Panc1 (cell line): ENCODE results near the gene ZDHHC14. TPM values are rescaled to one million over a fixed set of nuclear protein-coding genes. Genes with fewer than 3 reads are reported as not detected.

Experiments used
- ATAC-seq: fragments of 200-7000 bp; cut with Tn5 transposase; 2 replicates; pipeline ENCODE4 v1.9.1; 2020; ENCODE audit warnings: mild to moderate bottlenecking, moderate library complexity
- BruUV-seq: library from RNA; stranded (reverse); fragments of 400-500 nt; replicated peaks from 2 replicates; lab custom pipeline; 2021; lab: Mats Ljungman, UMichigan
- CTCF ChIA-PET: fragments of 300-600 bp; sonication (Branson Sonifier 250); formaldehyde crosslinking; loops from one replicate; lab custom pipeline; 2022; ENCODE audit warnings: antibody characterized with exemption; lab: Charles Lee
- POLR2A ChIA-PET: fragments of 300-600 bp; sonication (Branson Sonifier 250); formaldehyde crosslinking; loops from one replicate; lab custom pipeline; 2022; ENCODE audit warnings: antibody characterized with exemption; lab: Charles Lee
- DNase-seq: peaks from one replicate; pipeline ENCODE4 v3.0.0-alpha.2; 2010; ENCODE audit warnings: low read depth, low spot score
- H3K27ac ChIP-seq: 2 replicates; pipeline ENCODE4 v1.5.1; 2011; ENCODE audit warnings: mild to moderate bottlenecking, low read length, inconsistent platforms
- H3K27me3 ChIP-seq: fragments of 200-500 bp; sonication (Bioruptor generic); 2 replicates; pipeline ENCODE4 v1.6.0; 2014; ENCODE audit warnings: low read length, inconsistent platforms; ENCODE audit not compliant: control insufficient read depth, insufficient read depth
- H3K36me3 ChIP-seq: fragments of 200-500 bp; sonication (Bioruptor generic); 2 replicates; pipeline ENCODE4 v1.5.1; 2014; ENCODE audit warnings: inconsistent platforms, mild to moderate bottlenecking, low read length, moderate library complexity; ENCODE audit not compliant: control insufficient read depth, insufficient read depth
- H3K4me1 ChIP-seq: 2 replicates; pipeline ENCODE4 v1.5.1; 2011; ENCODE audit warnings: inconsistent platforms, mild to moderate bottlenecking, low read length, moderate library complexity; ENCODE audit not compliant: control insufficient read depth, insufficient read depth
- H3K4me3 ChIP-seq, 2 experiments: 2 replicates each; pipeline ENCODE4 v1.5.1; 2011 to 2012; ENCODE audit warnings: low read depth in 2 of 2, low read length in 2 of 2, mild to moderate bottlenecking in 2 of 2, inconsistent platforms in 1 of 2, moderate library complexity in 1 of 2
- H3K9me3 ChIP-seq: fragments of 200-500 bp; sonication (Bioruptor generic); 2 replicates; pipeline ENCODE4 v1.5.1; 2014; ENCODE audit warnings: low read depth, mild to moderate bottlenecking, inconsistent platforms, low read length, moderate library complexity; ENCODE audit not compliant: control insufficient read depth, insufficient read depth
- POLR2AphosphoS5 ChIP-seq: IDR thresholded peaks from 2 replicates; pipeline ENCODE4 v1.6.1; 2012; ENCODE audit warnings: mild to moderate bottlenecking, low read depth, low read length, moderate library complexity
- SIN3A ChIP-seq: IDR thresholded peaks from 2 replicates; pipeline ENCODE4 v1.6.1; 2012; ENCODE audit warnings: low read depth, mild to moderate bottlenecking, low read length, moderate library complexity, borderline replicate concordance; ENCODE audit not compliant: insufficient read depth
- TCF7L2 ChIP-seq: IDR thresholded peaks from 2 replicates; pipeline ENCODE4 v1.6.1; 2011; ENCODE audit warnings: mild to moderate bottlenecking, low read depth, low read length, inconsistent platforms
- in situ Hi-C: cut with HindIII; loops from 2 replicates; pipeline ENCODE4 v1.10.0; 2016; ENCODE audit warnings: low sequenced_read_pairs, low pct_unique_long_range_greater_than_20kb
- intact Hi-C: fragments of 100-400 bp; cut with micrococcal nuclease; formaldehyde crosslinking; loops from one replicate; pipeline ENCODE4 v1.10.0; 2022; ENCODE audit not compliant: unreplicated experiment
- total RNA-seq: library from RNA; stranded (reverse); gene quantifications from one replicate; pipeline ENCODE4 v1.2.1, GENCODE V29; 2021; ENCODE audit not compliant: unreplicated experiment
- TF ChIP-seq, protein P1 (sequence below): fragments of 450-650 bp; IDR thresholded peaks from 2 replicates; pipeline ENCODE4 v1.5.1; 2017; ENCODE audit warnings: mild to moderate bottlenecking
- TF ChIP-seq, protein P2 (sequence below), 2 experiments: IDR thresholded peaks; 2 replicates each; pipeline ENCODE4 v1.6.1; 2011 to 2012; ENCODE audit warnings: low read depth in 2 of 2, control low read depth in 1 of 2, low read length in 1 of 2, mild to moderate bottlenecking in 1 of 2, moderate library complexity in 1 of 2; ENCODE audit not compliant: insufficient read depth in 1 of 2

ZDHHC14 gene
- total RNA-seq, 1 experiment from 2014 or later = 19.9 TPM

- Histone ChIP-seq H3K4me3 (no peak overlapping the region), H3K4me1 (no peaks in the 10 kb centered on the region), H3K36me3 (no peaks in the 10 kb centered on the region), H3K9me3 (peaks cover 6% of the 10 kb centered on the region; the same call in 1 of the 2 replicates), H3K27me3 (no peaks in the 10 kb centered on the region), H3K27ac (no peak overlapping the region)
- TF ChIP-seq, protein P1, sequence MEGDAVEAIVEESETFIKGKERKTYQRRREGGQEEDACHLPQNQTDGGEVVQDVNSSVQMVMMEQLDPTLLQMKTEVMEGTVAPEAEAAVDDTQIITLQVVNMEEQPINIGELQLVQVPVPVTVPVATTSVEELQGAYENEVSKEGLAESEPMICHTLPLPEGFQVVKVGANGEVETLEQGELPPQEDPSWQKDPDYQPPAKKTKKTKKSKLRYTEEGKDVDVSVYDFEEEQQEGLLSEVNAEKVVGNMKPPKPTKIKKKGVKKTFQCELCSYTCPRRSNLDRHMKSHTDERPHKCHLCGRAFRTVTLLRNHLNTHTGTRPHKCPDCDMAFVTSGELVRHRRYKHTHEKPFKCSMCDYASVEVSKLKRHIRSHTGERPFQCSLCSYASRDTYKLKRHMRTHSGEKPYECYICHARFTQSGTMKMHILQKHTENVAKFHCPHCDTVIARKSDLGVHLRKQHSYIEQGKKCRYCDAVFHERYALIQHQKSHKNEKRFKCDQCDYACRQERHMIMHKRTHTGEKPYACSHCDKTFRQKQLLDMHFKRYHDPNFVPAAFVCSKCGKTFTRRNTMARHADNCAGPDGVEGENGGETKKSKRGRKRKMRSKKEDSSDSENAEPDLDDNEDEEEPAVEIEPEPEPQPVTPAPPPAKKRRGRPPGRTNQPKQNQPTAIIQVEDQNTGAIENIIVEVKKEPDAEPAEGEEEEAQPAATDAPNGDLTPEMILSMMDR = no peak
- TF ChIP-seq, protein P2, sequence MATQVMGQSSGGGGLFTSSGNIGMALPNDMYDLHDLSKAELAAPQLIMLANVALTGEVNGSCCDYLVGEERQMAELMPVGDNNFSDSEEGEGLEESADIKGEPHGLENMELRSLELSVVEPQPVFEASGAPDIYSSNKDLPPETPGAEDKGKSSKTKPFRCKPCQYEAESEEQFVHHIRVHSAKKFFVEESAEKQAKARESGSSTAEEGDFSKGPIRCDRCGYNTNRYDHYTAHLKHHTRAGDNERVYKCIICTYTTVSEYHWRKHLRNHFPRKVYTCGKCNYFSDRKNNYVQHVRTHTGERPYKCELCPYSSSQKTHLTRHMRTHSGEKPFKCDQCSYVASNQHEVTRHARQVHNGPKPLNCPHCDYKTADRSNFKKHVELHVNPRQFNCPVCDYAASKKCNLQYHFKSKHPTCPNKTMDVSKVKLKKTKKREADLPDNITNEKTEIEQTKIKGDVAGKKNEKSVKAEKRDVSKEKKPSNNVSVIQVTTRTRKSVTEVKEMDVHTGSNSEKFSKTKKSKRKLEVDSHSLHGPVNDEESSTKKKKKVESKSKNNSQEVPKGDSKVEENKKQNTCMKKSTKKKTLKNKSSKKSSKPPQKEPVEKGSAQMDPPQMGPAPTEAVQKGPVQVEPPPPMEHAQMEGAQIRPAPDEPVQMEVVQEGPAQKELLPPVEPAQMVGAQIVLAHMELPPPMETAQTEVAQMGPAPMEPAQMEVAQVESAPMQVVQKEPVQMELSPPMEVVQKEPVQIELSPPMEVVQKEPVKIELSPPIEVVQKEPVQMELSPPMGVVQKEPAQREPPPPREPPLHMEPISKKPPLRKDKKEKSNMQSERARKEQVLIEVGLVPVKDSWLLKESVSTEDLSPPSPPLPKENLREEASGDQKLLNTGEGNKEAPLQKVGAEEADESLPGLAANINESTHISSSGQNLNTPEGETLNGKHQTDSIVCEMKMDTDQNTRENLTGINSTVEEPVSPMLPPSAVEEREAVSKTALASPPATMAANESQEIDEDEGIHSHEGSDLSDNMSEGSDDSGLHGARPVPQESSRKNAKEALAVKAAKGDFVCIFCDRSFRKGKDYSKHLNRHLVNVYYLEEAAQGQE (IDR thresholded peaks at IDR 0.05; ENCODE audit: insufficient read depth in 1 of 2, low read depth in 2 of 2, low read length in 1 of 2) = no peak
- intact Hi-C loops = no loop called here
- no peak for ATAC-seq
- POLR2A ChIA-PET = no interaction called here
- BruUV-seq = no TSS peak
- in situ Hi-C loops = no loop called here
- CTCF ChIA-PET = interaction anchor here (0.9 kb wide), 1 partner anchor 13 kb away, joined by 3 read pairs; no protein-coding TSS in a partner anchor
- no peak for DNase-seq
Measured at GRCh38 chr6:157396026-157396425, 15.0 kb downstream of the ZDHHC14 start.

DNA sequence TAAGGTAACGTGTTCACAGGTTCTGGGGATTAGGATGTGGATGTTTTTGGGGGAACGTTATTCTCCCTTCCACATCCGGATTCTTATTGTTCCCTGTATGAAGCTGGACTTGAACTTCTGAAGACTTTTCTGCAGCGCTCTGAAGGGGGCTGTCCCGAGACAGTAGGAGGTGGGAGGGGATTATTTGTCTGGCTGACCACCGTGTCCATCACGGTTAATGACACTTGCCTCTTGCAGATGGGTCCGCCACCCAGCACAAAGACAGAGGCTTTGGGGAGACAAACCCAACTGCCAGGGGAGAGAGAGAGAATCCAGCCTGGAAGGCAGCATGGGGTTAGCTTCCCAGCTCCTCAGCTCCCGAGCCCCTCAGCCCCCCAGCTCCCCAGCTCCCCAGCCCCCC is 16.7 kb downstream of the ZDHHC14 start:
- no peak overlapping the region for H3K27ac ChIP-seq
- TF ChIP-seq, protein P1 = no peak
- no peak for TF ChIP-seq SIN3A
- TF ChIP-seq, protein P2 (IDR thresholded peaks at IDR 0.05; ENCODE audit: insufficient read depth in 1 of 2, low read depth in 2 of 2, low read length in 1 of 2) = no peak
- no peak for TF ChIP-seq POLR2AphosphoS5
- TF ChIP-seq TCF7L2 = no peak
- POLR2A ChIA-PET = no interaction called here
- no peaks in the 10 kb centered on the region for H3K4me1 ChIP-seq
- intact Hi-C loops = no loop called here
- BruUV-seq = no TSS peak
- H3K36me3 ChIP-seq = no peaks in the 10 kb centered on the region
- no peaks in the 10 kb centered on the region for H3K9me3 ChIP-seq
- no peak overlapping the region for H3K4me3 ChIP-seq
- ATAC-seq (no peak), DNase-seq (no peak)
- H3K27me3 ChIP-seq = no peaks in the 10 kb centered on the region
- in situ Hi-C loops = no loop called here
- CTCF ChIA-PET = no interaction called here
